CD4-positive, alpha-beta T cell treated with Interferon gamma for 1 hour (primary cell): ENCODE results near the gene MIOS.

Experiments used
- DNase-seq: peaks from one replicate; pipeline ENCODE4 v3.0.0-alpha.2; 2020

MIOS gene

DNA sequence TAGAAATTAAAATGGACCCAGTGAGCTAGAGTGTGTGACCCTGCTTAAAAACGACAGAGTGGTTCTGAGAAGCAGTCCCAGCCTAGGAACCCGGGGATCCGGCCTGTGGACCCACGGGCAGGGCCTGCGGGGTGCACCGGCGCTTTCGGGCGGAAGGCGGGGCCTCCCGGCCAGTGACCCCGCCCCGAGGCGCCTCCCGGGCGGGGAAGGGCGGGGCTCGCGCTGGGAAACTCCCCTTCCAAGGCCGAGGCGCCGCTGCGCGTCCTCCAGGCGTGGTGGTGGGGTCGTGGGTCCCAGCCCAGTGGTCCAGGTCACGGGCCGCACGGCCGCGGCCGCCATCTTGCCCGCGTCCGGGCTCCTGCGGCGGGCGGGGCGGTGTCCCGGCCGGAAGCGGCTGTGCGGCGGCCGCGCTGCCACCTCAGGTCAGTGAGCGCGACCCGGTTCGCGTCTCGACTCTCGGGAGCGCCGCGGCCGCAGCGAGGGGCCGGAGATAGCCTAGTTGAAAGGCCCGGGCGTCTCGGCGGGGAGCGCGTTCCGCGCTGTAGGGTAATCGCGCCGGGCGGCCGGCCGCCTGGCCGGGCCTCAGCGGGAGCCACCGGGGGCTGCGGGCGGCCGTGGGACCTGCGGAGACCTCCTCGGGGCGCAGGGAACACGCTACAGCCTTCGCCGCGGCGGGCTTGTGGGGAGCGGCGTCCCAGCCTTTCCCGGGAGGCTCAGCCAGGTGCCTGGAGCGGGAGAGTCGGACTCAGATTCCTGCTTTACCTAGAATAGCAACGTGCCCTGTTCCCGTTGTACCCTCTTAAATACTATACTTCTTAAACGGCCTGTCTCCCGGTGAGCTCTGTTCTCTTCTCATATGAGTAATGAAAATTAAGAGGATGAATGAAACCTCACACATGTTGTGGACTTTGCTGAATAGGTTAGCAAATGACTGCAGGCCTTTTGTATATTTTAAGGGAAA lies at the start of gene MIOS:
Gene MIOS, plus strand, starts transcription at position 234 of the 961 bp plus-strand sequence. CDS start 5,592 bp downstream, outside the sequence.
- DNase-seq, result peak; percentile 86

DNA sequence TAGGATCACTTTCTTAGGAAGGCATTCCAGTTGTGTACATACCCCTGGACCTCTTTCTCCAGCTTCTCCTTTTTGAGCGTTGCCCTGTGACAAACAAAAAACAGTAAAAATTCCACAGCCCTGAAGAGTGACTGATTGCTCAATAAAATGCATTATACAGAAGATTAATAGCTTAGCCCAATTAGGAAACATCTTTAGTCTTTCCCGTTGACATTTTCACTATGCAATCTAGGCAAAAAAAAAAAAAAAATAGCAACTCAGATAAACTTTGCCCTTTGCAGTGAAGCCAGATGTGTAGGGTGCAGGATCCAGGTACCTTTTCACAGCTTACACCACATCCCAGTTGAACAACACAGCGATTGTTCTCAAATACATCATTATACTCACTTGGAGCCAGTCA lies 48.9 kb upstream of the MIOS start:
- no peak for DNase-seq

DNA sequence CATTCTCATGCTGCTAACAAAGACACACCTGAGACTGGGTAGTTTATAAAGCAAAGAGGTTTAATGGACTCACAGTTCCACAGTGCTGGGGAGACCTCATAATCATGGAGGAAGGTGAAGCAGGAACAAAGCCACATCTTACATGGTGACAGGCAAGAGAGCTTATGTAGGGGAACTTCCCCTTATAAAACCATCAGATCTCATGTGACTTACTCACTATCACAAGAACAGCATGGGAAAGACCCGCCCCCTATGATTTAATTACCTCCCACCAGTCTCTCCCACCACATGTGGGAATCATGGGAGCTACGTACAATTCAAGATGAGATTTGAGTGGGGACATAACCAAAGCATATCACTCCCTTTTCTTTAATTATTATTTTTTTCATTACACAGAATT lies 47.6 kb upstream of the MIOS start:
- no peak for DNase-seq

DNA sequence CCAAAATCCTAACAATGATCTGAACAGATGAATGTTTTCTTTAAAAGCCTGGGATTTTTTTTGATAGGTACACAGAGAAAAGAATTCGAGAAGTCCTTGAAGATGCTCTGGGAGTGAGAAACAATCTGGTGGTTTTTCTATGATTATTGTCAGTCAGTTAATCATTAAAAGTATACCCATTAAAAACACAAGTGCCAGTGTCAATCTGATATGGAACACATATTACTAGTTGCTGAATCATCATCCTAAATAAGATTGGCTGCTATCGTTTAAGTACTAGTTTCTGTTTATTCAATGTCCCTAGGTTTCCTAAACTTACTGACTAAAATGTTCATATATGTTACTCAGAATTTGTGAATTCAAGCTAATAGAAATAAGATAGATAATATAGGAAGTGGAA lies 47.2 kb upstream of the MIOS start:
- DNase-seq, result no peak

DNA sequence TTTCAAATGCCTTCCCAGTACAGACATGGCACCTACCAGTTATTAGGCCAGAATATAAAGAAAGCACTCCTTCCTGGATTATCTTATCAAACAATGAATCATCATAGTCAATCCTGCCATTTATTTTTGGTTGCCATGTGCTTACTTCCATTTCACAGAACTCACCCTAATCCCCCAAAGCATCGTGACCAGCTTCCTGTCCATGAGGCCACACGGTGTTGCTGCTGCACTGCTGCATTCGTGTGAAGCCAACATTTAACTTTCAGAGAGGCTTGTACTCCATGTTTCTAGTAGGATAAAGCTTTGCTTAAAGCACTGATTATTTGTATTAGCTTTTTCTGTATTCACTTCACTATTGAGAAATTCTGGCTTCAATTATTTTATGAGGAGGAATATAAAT lies 45.4 kb upstream of the MIOS start:
- DNase-seq, result no peak

DNA sequence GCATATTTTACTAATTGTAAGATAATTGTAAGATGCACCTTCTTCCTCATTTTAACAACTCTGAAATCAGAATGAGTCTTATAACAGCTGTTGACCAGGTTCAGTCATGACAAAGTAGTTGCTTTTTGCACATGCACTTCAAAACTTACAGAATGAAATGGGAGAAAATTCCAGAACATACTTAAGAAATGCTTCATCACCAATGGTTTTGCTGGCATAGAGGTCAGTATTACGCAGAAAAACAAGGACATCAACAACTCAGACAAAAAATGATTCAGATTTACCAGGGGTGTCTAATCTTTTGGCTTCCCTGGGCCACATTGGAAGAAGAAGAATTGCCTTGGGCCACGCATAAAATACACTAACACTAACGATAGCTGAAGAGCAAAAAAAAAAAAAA lies 44.3 kb upstream of the MIOS start:
- no peak for DNase-seq

DNA sequence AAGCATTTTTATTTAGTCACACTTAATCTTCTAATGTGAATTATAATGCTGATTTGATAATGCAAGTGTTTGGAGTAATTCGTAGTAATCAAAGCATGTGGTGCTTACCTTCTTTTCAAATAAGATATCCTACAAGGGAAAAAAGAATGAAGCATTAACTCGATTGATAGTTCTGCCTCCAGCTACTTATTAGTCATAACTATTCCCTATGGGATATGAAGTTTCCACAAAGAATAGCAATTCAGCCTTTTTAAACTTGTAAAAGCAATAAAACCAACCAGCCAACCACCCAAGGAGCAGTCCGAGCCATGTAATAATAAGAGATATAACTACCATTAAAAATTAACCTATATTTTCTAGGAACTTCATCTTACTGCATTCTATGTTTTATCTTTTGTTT lies 42.6 kb upstream of the MIOS start:
- DNase-seq, result no peak

DNA sequence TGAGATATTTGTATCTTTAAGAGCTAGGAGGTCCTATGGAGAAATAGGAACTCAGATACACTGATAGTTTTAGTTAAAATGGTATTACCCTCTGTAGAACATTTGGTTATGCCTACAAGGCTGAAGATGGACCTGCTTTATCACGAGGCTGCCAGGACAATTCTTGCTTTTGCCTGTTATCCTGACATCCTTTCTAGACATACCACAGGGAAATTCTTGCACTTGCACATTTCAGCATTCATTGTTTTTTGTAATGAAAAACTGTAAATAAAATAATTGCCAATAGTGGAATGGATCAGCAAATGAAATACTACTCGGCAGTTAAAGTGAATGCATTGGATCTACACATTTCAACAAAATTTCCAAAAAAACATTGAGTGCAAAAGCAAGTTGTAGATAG lies 40.7 kb upstream of the MIOS start:
- no peak for DNase-seq

DNA sequence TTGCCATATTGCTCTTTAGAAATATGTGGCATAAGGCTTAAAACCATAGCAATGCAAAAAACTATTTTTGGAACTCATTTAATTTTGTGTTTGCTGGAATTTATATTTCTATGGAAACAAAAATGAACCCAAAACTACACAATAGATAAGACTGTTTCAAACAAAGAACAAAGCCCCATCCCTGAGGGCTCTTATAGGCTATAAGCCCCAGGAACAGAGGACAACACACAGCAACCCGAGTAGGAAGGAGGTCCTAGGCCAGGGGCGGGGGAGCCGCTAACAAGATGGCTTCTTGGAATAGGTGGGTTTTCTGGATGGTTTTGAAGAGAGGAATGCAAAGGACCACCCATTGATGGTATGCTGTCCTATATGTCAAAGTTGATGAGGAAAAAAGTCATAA lies 39.6 kb upstream of the MIOS start:
- no peak for DNase-seq

DNA sequence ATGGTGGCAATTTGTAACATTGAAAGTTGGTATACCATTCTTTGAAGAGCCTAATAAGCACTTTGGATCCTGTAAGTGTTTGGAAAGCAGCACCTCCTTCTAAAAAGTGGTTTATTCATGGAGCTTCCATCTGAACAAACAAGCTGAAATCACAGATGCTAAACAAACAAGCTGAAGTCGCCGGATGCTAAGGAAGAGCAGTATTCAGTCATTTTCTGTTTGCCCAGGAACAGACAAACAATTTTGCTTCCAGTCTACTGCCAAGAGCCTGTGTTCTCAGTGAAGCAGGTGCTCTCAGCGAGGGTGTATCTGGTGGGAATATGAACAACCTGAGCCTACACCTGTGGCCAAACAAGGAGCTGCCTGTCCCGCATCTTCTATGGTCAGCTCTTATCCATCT lies 37.4 kb upstream of the MIOS start:
- no peak for DNase-seq

DNA sequence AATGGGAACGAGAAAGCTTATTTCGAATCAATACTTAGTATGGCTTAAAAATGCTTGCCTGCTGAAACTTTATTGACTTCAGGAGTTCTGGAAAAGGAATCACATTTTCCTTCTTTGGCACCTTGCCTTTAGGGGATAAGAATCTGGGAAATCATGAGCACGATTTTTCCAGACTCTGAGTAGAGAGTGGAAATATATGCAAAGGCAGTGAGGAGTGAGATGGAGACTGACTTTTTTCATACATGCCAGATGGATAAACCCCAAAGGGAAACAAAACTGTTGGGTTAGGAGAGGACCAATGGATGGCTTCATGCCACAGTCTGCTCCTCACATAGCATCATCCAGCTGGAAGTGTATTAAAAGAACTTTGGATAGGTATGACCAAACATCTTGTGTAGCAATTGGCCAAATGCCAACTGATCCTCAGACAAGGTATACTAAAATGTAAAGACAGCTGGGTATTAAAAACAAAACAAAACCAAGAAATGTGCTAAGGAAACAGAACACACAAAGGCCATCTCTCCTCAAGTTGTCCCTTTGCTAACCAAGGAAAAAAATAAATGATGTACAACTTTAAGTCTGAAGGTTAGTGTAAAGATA lies 32.8 kb upstream of the MIOS start:
- DNase-seq, result no peak

DNA sequence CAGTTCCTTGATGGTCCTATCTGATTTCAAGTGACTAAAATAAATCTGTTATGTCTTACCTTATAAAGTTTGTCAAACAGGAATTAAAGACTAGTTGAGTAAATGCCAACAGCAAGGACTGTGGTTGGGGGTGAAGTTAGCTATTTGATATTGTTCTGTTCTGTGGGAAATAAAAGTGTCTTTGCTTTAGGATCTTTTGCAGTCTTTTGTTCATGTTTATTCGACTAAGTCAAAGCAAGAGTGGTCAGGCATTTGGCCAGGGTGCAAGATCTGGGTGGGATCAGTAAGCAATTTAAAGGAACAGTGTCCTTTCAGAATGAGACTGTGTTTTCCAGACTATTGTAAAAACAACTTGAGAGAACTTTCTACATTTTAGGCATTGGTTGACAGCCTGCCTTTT lies 31.0 kb upstream of the MIOS start, which contains the start of gene COL28A1:
Gene COL28A1, minus strand, starts transcription at position 183 of the 400 bp plus-strand sequence. CDS start 2,998 bp downstream, outside the sequence.
- no peak for DNase-seq

DNA sequence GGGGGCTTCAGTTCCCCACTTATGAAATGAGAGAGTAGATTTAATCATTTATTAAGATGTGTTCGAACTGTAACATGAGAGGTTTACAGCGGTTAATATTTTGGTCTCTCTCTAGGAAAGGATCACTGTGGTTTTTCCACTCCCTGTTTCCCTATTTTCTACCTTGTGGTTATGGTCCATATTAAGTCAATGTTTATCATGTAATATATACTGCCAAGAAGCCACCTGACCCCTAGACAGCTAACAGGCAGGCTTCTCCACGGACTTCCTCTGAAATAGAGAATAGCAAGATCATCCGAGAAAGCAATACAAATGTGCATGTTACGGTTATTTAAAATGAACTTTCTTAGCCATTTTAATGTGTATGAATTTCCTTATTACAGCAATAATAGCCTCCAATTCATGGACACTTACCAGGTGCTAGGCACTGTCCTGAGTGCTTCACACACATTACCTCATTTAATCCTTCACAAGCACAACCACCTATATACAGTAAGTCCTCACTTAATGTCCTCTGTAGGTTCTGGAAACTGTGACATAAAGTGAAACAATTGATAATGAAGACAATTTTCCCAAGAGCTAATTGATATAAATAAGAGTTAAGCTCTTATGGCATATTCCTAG lies 30.2 kb upstream of the MIOS start:
- DNase-seq, result no peak

DNA sequence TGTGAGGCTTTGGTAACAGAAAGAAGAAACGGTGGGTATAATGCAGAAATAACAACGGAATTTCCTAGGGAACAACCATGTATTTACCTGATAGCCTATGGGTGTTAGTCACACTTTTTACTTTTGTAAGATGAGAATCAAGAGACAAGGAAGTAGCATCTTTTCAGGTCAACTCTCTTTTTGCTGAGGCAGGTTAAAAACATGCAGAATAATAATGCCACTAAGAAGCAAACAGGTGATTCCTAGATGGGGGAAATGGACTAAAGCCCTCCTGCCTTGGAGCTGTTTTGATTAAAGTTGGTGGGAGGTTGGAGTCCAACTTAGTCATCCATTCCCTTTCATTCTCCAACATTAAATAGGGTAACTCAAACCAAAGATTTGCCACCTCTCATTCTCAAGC lies 29.0 kb upstream of the MIOS start:
- DNase-seq, result no peak

DNA sequence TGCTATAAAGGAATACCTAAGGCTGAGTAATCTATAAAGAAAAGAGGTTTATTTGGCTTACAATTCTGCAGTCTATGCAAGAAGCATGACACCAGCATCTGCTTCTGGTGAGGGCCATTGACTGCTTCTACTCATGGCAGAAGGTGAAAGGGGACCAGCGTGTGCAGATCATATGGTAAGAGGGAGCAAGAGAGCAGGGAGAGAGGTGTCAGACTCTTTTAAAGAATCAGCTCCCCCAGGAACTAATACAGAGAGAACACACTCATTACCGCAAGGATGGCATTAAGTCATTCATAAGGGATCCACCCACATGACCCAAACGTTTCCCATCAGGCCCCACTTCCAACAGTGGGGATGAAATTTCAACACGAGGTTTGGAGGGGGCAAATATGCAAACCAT lies 27.5 kb upstream of the MIOS start:
- DNase-seq, result no peak

DNA sequence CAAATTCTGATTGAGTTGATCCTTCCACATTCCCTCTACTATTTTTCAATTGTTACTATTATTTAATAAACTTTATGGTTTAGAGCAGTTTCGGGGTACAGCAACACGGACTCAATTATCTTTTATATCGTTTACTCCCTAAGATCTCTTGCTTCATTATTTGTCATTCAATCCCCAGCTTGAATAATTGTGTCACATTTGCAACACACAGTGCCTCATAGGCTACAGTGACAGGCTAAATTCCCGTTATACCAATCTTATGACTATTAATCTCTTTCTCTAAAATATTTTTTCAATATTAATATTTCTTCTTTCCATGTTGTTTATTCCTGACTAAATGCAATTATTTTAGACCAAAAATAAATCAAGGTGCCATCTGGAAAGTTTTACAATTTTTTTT lies 27.0 kb upstream of the MIOS start:
- no peak for DNase-seq

DNA sequence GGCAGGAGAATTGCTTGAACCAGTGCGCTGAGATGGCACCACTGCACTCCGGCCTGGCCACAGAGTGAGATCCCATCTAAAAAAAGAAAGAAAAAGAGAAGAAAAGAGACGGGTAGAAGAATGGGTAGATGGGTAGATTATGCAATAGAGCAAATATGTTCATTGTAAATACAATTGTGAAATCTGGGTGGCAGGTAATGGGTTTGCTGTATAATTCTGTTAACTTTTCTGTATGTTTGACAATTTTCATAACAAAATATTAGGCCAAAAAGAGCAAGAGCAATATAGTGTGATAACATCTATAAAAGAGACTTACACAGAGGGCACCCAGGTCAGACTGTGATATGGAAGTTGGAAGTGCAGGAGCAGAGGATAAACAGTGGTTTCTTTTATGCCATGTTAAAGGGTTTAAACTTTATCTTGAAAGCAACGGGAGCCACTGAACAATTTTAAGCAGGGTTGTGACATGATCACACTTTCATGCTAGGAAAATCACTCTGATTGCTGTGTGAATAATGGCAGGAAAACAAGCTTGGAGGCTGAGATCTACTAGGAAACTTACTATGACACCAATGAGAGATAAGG lies 24.3 kb upstream of the MIOS start:
- no peak for DNase-seq

DNA sequence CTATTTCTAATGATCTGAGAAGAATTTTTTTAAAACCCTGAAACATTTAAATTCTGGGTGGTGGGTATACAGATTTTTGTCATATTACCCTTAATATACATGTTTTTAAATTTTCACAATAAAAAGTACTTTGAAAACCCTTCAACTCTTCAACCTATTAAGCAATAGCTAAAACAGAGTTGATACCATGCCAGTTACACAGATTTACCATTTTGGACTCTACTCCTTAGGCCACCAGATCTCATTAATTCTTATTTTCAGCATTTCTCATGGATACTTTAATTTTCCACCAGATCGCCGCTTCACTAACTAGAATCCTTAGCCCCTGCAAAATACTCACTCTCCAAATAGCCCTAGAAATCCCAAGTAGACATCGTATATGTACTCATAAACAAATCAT lies 18.3 kb upstream of the MIOS start:
- DNase-seq, result no peak

DNA sequence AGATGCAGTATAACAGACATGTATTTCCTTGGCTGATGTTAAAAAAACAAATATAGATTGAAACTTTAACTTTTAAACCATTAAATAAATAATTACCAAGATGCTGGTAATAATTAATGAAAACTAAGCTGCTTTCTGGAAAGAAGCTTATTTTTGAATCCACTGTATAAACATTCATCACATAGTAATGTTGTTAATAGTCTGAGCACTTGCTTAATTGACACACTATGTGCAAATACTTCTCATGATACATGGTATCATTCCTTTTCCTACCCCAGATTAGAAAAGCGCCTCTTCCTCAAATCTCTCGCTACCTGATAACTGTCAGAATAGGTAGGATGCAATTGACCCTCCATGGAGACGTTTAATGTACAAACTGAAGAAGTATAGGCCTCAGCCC lies 16.0 kb upstream of the MIOS start:
- no peak for DNase-seq

DNA sequence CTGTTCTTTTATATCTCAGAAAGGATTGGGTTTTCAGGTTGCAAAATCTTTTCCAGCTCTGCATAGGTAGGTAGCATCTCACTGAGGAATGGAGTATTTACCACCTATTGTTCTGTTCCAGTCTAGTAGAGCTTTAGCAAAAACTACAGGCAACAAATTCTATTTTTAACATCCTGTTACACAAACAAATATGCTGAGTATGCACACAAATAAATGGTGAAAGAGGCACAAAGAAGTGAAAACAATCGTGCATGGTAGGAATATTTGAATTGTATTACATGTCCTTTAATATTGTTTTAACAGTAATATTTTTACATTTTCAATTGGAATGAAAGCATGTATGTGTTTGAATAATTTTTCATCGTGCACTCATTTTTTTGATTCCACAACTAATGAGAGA lies 14.5 kb upstream of the MIOS start:
- DNase-seq, result no peak

DNA sequence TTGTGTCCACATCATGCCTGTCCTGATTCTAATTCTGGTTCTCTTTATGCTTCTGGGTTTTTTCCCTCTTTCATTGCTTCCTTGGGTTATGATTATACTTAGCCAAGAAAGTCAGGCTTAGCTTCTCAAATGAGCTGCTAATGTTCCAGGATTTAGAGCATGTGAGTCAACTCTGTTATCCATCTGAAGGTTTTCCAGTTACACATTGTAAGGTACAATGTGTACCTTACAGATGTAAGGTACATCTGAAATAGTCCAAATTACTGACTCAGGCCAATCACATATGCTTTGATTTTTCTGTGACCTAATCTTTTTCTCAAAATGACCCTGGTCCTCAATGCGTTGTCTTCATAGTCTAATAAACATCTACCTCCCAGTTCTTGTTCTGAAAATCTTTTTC lies 13.3 kb upstream of the MIOS start:
- DNase-seq, result no peak

DNA sequence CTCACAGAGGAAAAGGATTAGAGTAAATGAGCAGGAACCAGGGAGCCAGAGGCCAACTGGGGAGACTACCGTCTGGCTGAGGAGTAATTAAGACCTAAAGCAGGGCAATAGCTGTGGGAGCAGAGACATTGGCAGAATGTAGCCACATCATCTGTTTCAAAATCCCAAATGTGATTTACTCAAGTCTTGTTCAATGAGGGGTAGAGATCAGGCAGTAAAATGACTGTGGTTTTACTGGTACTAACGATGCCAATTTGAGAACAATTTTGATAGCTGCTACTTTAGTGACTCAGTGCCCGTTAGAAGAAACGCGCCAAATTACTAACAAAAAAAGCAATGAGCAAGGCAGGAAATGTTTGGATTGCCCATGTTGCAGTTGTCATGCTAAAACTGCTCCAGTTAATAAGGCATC lies 12.7 kb upstream of the MIOS start:
- DNase-seq, result no peak
